Right renal cortex interstitium (tissue), 3 donors: ENCODE measurements around the gene CLIC5. TPM values are rescaled to one million over a fixed set of nuclear protein-coding genes. Genes with fewer than 3 reads are reported as not detected.

ENCODE experiments used
- DNase-seq, 3 donors: peaks; one replicate each; pipeline ENCODE4 v3.0.0-alpha.2; 2013; ENCODE audit warnings: low read depth in 3 of 3, low spot score in 2 of 3
- polyA plus RNA-seq, 3 donors: library from polyadenylated mRNA; unstranded; fragments of 120-200 nt; gene quantifications; one replicate each; pipeline ENCODE4 v1.2.1, GENCODE V29; 2013; ENCODE audit not compliant: insufficient read length in 3 of 3

CLIC5 gene
- polyA plus RNA-seq, 3 donors, result 194 to 233 (median 233) TPM

DNA sequence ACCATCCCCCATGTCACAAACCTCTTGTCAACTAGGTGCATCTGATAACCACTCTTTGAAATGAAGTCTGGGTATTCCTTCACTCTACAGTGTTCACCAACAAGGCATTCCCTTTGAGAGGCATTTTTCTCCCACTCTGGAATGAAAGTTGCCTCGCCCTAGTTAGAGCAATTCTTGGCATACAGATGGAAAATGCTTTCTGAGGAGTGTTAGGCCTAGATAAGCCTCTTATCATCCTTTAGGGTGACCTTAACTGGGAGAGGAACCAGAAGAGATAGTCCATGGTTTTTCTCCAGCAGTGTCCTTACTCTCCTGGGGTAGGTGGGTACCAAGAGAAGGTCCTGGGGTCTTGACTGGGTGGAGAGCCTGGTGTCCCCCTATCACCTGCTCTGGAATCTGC, 14.8 kb downstream of the CLIC5 start:
- no peak for DNase-seq

DNA sequence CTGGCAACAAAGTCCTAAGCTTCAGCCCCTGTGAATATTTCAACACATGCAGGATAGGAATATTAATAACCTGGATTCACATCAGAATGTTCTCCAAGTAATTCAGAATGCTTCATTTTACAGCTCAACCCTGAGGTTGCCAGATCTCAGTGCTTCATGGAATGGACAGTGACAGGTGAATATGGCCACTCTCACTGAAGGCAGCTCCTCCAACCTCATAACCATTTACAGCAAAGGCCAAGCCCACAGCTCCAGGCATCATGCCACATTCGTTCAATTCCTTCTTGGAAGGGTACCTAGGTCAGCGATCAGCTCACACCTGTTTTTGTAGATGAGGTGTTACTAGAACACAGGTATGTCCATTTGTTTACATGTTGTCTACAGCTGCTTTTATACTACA, 17.1 kb downstream of the CLIC5 start:
- DNase-seq, result no peak

DNA sequence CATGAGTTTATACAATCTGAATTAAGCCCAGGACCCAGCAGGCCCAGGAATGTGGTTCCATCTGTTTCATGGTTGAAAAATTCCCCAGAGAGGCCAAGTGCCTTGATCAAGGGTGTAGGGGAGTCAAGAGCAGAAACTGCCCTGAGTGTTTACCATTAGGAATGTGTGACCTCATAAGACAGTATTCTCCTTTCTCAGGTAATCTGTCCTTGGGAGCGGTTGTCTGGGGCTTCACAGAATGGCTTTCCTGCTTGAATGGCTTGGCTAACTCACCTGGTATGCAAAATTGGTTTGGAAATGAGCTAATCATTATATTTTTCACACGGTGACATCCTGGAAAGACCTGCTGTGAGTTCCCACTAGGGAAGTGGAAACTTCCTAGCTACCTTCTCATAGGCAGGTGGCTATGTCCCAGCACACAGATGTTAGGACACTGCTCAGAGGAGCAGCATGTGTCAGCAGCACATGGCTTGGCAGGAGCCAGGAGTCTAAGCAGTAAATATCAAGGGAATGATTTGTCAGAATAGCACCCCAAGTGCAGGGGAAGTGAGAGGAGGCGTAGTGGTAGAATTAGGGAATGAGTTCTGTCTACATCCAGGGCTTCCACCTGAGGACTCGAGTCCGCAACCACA, 17.7 kb downstream of the CLIC5 start:
- DNase-seq, result no peak

DNA sequence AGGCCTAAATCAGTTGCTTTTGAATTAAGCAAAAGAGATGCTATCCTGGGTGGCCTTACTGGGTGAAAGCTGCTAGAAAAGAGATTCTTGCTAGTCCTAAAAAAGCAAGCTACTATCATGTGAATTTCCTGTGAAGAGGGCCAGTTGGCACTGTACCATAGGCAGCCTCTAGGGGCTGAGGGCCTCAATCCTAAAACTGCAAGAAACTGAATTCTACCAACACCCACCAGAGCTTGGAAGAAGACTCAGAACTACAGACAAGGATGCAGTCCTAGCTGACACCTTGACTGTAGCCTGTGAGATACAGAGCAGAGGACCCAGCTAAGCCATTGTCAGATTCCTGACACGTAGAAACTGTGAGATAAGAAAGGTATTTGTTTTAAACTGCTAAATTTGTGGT, 24.5 kb downstream of the CLIC5 start:
- no peak for DNase-seq

DNA sequence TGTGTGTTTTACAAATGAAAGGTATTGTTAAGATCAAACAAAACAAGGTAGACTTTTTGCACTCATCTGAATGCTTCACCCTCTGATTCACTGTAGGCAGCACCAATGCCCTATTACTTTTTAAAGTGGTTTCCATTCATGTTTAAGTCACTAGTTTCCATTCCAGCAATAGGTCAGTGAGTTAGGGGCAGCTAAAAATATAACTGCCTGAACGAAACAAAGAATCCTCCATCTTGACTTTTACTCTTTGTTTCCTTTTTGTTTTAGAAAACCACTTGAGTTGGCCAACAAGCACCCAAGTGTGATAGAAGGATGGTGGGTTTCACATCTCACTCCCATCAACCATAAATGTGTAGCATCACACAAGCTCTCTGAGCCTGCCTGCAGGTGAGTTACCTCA, 25.5 kb downstream of the CLIC5 start:
- no peak for DNase-seq

DNA sequence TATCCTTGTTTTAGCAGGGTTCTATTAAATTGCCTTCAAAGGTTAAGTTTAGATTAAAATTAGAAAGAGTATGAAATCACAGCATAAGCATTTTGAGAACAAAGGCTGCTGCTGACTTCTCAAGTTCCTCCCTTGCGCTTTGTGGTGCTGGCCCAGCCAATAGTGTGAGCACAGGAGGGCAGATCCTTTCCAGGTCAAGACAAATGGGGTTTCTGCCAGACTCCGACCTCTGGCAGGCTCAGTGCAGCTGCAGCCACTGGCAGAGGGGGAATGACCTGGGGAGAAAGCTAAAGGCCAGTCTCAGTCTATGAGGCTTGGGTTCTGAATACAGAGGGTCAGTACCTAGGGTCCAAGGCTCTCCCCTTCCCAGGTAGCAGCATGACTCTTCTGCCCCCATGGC, 27.0 kb downstream of the CLIC5 start:
- no peak for DNase-seq

DNA sequence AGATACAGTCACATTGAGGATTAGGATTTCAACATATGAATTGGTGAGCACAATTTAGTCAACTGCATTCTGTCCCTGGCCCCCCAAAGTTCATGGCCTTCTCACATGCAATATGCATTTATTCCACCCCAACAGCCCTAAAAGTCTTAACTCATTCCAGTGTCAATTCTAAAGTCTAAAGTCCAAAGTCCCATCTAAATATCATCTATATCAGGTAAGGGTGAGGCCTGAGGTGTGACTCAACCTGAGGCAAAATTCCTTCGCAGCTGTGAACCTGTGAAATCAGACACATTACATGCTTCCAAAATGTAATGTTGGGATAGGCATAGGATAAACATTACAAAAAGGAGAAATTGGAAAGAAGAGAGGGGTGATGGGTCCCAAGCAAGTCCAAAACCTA, 27.8 kb downstream of the CLIC5 start:
- DNase-seq, result no peak

DNA sequence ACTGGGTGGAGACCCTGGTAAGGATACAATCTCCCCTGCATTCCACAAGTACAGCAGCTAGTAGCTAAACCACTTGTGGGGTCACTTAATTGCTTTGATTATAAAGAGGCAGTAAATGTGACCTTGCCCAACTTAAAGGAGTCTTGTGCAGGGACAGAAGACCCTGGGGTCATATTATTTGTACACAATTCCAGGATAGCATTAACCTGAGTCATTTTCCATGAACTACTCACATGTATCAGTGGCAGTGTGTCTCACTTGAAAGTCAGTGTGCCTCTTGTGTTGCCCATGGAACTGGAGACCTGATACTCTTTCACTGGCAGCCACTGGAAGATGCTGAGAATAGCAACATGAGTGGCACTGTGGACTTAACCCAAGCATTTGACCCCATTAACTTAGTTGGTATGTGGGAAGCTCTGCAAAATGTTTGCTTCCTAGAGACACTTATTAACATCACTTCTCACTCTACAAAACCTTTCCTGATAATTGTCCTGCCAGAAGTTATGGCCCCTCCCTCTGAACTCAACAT, 28.9 kb downstream of the CLIC5 start:
- DNase-seq, result no peak

DNA sequence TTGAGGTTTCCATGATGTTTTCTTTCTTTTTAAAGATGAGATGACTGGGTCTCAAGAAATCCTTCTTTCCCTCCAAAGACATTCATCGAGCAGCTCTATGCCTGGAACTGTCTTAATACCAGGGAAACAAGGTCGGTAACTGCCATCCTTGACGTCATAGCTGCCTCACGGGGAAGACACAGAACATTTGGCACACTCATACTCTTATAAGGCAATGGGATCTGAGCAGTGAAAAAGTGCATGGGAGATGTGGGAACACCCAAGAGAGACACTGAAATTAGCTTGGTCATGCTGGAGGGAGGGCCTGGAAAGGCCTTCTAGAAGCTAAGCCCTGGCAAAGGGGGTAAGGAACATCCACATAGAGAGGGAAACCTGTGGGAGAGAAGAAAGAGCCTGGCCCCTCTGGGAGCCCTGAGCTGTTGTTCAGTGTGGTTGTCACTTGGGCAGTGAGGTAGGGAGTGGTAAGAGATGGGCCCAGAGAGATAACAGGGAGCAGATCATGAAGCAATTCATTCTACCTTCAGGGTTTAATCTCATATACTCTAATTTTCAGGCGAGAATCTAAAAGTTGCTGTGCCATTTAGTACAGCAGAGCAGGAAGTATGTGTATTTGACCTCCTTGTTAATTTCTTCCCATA, 30.8 kb downstream of the CLIC5 start:
- no peak for DNase-seq

DNA sequence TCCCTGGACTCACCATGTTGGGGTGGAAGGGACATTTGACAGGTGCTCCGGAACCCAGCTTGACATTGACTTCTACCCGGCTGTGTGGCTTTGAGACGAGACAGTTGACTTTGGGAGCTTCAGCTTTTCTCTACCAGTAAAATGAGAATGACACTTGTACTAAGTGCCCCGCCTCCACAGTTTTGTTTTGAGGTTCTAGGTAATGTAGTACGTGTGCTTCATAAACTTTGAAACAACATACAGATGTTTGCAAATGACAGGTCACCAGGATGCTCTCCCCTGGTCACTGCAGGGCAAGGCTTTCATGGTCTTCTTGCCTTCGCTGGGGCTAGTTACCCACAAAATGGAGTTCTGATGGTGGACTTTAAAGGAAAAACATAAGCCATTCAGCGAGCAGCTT, 31.3 kb downstream of the CLIC5 start:
- DNase-seq, result no peak

DNA sequence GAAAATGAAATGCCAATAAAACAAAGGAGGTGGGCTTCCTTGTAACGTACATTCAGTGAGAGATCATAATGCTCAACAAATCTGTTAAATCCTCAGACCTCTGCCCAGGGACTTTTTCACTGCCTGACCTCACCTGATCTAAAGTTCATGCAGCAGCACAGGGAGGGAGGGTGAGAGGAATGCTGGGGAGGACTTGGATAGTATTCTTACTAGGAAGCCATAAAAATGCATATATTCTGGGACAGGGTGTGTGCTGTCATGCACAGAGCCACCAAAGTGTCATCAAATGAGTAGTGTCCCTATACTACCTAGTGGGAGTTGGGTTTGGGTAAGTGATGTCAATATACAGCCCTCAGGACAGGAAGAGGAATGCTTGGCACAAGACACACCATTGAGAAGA, 32.6 kb downstream of the CLIC5 start:
- peak in 1 of 3 donors; percentile 27 for DNase-seq

DNA sequence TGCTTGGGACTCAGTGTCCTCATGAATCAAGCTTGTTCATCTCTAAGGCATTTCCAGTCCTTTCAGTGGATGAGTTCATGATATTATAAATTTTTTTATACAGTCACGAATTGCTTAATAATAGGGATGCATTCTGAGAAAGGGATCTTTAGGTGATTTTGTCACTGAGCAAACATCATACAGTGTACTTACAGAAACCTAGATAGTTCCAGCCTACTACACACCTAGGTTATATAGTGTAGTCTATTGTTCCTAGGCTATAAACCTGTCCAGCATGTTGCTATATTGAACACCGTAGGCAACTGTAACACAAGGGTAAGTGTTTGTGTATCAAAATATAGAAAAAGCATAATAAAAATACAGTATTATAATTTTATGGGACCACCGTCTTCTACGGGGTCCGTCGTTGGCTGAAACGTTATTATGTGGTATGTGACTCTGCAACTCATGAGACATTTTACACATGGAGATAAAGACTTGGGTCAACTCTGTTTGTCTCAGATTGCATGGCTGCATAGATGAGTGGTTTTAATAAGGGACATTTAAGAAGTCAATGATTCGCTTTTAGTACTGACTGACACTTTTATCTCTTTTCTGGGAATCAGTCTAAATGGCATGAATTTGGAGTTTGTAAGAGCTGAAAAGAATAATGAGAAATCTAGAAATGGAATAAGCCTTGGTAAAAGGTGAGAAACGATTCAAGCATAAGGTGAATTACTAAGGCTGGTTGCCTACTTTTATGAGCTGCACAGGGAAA, 33.2 kb downstream of the CLIC5 start:
- DNase-seq, result peak in 1 of 3 donors; percentile 30

DNA sequence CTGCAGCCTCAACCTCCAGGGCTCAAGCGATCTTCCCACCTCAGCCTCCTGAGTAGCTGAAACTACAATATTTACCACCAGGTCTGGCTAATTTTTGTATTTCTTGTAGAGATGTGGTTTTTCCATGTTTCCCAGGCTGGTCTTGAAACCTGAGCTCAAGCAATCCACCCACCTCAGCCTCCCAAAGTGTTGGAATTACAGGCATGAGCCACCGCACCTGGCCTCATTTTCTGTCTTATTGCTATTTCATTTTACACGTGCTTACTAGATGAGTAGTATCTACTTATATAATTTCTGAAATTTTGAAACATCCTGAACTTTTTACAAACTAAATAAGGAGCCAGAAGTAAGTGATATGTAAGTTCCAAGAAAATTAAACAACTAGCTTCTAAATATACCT, 34.6 kb downstream of the CLIC5 start:
- DNase-seq, result no peak

DNA sequence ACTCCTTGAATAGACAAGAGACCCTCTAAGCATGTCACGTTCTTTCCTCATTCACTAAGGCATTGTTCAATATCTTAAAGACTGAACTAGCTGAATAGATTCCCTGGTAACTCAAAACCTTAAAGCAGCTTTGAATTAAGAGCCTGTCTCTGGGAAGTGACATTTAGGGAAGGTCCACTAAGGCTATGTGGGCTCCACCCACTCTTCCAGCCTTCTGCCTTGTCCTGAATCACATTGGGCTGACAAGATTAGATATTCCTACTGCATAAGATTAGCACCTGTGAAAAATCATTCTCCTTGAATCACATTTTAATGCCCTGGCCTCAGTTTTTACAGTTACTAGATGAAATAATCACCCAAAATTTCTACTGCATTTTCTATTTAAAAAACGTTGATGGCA, 36.3 kb downstream of the CLIC5 start:
- DNase-seq, result no peak

DNA sequence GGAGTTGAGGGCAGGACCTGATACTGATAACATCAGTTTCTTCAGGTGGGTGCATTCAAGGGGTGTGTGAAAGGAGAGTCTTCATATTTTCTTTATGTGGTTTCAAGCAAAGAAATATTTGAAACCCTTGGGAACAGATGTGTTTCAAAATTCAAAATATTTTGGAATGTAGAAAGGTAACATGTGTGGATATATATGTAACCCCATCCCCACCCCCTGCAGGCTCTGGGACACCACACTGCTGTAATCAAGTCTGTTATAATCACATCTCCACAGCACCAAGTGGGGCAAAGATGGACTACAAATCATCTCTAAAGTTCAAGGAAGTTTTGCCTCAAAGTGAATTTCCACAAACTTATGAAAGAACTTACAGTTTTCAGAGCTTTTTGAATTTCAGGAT, 41.1 kb downstream of the CLIC5 start:
- no peak for DNase-seq

DNA sequence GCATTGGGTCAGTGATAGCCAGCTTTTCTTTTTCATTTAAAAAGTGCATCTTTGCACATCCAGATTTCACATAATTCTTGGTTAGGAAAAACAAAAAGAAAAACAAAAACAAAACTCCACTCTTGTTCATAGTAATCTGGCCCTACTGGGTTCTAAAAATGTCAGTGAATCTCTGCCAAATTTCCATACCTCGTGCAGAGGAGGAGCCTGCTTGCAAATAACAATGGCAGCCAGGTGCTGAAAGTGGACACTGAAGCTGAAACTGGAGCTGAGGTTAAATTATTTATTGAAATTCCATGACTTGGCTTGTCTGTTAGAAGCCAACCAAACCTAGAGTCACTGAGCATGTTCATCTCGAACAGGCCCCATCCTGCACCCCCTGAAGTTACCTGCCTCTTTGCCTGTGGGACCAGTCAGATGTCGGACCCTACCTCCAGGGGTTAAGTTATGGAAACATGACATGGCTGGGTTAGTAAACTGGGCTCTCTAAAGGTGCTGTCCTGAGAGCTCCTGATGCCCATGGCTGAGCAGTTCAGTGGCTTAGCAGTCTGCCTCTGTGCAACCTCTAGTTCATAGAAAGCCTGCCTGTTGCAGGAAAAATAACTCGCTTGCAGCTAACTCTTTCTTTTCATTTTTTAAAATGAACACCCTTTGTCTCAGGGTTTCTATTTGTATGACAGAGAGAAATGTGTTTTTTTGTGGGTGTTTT, 42.7 kb downstream of the CLIC5 start:
- no peak for DNase-seq

DNA sequence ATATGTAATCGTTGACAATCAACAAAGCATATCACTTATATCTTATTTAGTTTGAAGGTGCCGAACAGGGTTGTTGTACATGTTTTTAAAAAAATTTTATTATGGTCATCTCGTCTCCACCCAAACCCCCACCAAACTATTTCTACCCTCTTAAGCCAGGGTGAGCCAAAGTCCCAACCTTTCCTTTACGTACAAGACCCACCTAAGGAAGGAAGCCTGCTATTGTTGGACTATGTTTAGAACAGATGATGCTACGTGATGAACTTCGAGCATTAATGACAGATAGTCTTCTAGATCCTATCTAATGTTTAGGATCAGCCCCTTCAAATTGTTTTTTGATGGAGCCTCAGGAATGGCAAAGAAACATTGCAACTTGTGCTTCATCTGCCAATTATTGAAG, 44.4 kb downstream of the CLIC5 start:
- no peak for DNase-seq

DNA sequence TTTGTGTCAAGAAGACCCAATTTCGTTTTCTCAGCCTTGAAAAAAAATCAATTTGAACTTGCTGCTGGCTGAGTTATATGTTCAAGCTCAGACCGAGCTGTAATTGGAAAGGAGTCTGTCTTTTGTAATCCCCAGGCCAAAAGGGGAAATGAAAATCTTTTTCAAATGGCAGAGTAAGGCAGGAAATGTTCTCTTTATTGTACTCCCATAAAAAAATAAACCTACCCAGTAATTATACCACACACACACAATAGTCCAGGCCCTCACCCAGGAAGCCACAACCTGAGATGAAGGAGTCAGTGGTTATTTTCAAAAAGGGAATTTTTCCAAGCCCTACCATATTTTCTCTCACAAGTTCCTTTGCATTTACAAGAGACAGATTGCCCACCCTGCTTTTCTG, 45.3 kb downstream of the CLIC5 start:
- DNase-seq, result no peak

DNA sequence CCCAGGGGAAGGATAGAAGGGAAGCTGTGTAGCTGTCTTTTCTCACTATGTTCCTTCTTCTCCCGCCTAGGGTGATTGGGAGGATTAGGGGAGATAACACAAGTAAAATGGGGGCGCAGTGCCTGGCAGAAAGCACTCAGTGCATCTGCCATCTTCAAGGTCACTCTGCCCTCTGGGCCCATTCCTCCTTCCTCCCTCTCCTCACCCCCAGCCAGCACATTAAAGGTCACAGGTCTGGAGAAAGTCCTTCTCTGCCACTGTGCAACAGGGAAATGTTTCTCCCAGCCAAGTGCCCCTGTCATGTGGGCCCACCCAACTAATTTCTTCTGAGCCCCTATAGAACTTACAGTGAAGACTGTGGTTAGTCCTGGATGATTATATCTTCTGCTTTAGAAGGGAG, 45.8 kb downstream of the CLIC5 start:
- DNase-seq, result no peak

DNA sequence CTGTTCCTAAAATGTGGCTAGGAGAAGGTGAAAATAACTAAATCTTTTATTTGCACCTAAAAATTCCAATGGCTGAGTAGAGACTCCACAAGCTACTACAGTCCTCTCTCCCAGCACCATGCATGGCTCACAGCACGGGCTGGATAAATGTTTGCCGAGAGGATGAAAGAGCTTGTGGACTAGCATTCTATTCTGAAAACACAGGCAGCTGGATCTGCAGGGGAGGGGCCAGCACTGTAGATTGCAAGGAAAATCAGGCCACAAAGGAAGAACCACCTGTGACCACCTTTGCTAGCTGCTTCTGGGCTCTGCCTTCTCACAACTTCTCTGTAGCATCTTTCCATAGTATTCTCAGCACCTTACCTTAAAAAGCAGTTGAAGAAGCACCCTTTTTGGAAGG, 46.6 kb downstream of the CLIC5 start:
- DNase-seq, result no peak

DNA sequence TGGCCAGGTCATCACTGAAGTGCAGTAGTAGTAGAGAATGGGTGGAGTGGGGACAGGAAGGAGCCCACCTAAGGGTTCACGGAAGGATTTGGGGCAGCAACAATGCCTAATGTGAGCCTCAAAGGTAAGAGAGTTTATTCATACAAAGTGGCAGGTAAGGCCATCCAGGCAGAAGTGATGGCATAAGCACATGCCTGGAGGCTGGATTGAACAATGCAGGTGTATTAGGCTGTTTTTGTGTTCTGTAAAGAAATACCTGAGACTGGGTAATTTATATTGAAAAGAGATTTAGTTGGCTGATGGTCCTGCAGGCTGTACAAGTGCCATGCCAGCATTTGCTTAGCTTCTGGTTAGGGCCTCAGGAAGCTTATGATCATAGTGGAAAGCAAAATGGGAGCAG, 48.3 kb downstream of the CLIC5 start:
- no peak for DNase-seq
